Stimulated activated effector memory CD8-positive, alpha-beta T cell treated with anti-CD3 and anti-CD28 coated beads, Interleukin-12 subunit alpha, Interleukin-12 subunit beta, amount 100 ng/mL, for 72 hours (primary cell): Measurements from ENCODE around the gene CACNA2D3.

Experiments
- ATAC-seq: fragments of 150-1000 bp; cut with Tn5 transposase; 2 replicates; pipeline ENCODE4 v1.10.0; 2021
- DNase-seq, 2 donors: peaks; one replicate each; pipeline ENCODE4 v3.0.0; 2021 to 2022; ENCODE audit warnings: low spot score in 2 of 2
- H3K27ac Mint-ChIP-seq: one replicate; pipeline ENCODE4 v1.8.0; 2022; ENCODE audit warnings: mild to moderate bottlenecking, mixed read lengths
- H3K36me3 Mint-ChIP-seq: one replicate; pipeline ENCODE4 v1.8.0; 2022; ENCODE audit warnings: mild to moderate bottlenecking, mixed read lengths
- H3K4me1 Mint-ChIP-seq: one replicate; pipeline ENCODE4 v1.8.0; 2022; ENCODE audit warnings: mixed read lengths
- H3K4me3 Mint-ChIP-seq: one replicate; pipeline ENCODE4 v1.8.0; 2022; ENCODE audit warnings: mild to moderate bottlenecking, mixed read lengths
- H3K9me3 Mint-ChIP-seq: one replicate; pipeline ENCODE4 v1.8.0; 2022; ENCODE audit warnings: mixed read lengths

The CACNA2D3 gene

DNA sequence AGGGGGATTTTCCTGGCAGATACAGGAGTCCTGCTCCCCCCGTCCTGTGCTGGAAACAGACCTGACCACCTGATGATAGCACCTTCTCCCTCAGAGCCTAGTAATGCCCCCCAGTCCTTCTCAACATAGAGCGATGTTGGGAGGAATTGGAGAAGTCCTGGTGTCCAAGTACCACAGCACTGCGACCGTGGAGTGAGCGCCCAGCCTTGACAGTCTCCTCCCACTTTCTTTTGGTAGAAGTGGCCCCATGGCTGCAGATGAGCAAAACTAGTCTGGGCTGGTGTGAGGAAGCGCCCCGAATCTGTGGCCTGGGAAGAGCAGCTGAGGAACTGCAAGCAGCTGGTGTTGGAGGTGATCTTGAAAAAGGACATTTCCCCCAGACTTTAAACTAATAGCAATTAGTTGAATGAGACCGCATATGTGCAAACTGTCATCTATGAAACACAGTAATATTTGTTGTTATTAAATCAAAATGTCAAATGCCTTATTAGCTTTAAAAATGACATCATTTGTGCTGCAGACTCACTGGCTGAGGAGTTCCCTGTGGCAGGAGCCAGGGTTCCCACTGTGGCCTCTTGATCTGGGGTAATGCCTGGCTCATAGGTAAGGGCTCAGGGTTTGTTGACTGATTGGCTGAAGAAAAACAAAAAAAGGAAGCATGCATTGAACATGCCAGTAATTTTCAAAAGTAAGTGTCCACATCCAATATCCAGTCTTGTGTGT lies 121.8 kb downstream of the CACNA2D3 start:
- no peak overlapping the region for H3K4me3 Mint-ChIP-seq
- no peak for ATAC-seq
- no peaks in the 10 kb centered on the region for H3K36me3 Mint-ChIP-seq
- H3K9me3 Mint-ChIP-seq = peaks cover 2% of the 10 kb centered on the region
- no peak for DNase-seq
- no peak overlapping the region for H3K27ac Mint-ChIP-seq
- no peaks in the 10 kb centered on the region for H3K4me1 Mint-ChIP-seq

DNA sequence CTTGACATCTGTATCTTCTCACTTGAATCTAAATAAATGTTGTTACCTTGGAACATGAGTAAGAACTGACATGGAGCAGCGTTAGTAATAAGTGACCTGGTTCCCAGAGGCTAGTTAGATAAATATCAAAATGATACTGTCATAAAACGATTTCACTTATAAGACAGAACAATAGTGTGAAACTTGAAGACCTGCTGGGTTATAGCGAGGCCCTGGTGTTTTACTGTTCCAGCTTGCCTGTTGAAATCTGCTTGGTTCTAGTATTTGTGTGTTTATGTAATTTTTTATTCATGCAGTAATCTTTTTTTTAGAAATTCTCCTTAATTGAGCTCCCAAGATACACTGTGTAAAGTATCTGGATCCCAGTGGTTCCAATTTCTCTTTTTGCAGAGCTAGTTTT lies 129.4 kb downstream of the CACNA2D3 start:
- no peak overlapping the region for H3K27ac Mint-ChIP-seq
- H3K4me3 Mint-ChIP-seq = no peak overlapping the region
- no peaks in the 10 kb centered on the region for H3K36me3 Mint-ChIP-seq
- no peak for DNase-seq
- no peak for ATAC-seq
- H3K4me1 Mint-ChIP-seq = no peaks in the 10 kb centered on the region
- peaks cover 2% of the 10 kb centered on the region for H3K9me3 Mint-ChIP-seq

DNA sequence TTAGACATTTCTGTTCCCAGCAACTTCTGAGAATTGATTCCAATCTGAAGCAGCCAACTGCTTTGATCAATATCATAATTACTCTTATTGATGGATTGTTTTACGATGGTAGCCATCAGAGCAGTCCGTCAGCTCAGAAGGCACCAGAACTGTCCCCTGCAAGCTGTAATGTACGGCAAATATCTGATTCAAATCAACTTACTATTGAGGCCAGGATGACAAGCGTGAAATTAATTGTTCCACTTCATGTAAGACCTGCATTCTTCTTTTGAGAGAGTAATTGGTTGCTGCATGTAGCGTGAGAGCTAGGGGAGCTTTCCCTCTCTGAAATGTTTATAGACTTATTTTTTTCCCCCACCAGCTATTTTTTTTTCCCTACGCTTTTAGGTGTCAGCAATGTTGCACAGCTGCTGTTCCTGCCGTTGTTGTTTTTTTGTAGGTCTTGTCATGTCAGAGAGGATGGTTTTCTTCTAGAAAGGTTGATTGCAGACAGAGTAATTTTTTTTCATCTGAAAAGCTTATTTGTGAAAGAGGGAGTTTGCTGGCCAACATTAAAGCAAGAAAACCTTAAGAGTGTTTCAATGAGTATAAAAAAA lies 134.9 kb downstream of the CACNA2D3 start:
- ATAC-seq = no peak
- no peak for DNase-seq
- no peak overlapping the region for H3K27ac Mint-ChIP-seq
- peaks cover 3% of the 10 kb centered on the region for H3K9me3 Mint-ChIP-seq
- no peak overlapping the region for H3K4me3 Mint-ChIP-seq
- H3K36me3 Mint-ChIP-seq = no peaks in the 10 kb centered on the region
- H3K4me1 Mint-ChIP-seq = no peaks in the 10 kb centered on the region

DNA sequence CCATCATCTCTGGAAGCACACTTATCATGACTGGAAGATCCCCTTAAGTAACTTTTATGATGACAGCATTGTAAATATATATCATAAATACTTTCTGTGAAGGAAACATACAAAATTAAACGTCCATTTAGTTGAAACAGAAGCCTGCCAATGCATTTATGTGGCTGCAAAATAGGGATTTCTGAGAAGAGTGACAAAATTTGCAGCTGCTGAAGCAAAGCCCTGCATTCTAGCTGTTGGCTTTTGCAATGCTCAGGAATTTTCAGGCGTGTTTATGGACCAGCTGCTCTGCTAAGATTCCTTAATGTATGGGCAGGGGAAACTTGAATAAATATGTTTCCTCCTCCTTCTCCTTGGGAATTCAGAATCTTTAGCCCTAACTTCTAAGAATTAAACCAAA lies 137.3 kb downstream of the CACNA2D3 start:
- Mint-ChIP-seq H3K4me1 (no peaks in the 10 kb centered on the region), H3K27ac (no peak overlapping the region), H3K9me3 (peaks cover 3% of the 10 kb centered on the region), H3K36me3 (no peaks in the 10 kb centered on the region), H3K4me3 (no peak overlapping the region)
- ATAC-seq = no peak
- no peak for DNase-seq

DNA sequence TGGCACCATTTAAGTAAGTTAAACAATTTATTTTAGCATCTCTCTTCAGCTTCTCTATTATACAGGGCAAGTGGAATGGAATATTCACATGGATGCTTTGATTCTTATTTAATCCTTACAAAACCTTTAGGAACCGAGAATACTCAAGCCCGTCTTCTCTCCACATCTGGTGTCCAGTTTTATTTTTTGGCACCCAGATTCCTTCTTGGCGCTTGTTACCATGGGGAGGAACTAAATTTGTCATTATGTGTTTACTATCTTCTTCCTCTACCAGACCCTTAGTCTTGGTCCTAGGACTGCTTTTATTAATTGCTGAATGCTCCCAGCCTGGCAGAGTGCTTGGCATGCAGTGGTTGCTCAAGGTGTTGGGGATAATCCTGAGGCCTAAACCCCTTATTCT lies 138.8 kb downstream of the CACNA2D3 start:
- Mint-ChIP-seq H3K9me3 (peaks cover 3% of the 10 kb centered on the region), H3K27ac (no peak overlapping the region), H3K36me3 (no peaks in the 10 kb centered on the region), H3K4me1 (no peaks in the 10 kb centered on the region), H3K4me3 (no peak overlapping the region)
- ATAC-seq (no peak), DNase-seq (no peak)

DNA sequence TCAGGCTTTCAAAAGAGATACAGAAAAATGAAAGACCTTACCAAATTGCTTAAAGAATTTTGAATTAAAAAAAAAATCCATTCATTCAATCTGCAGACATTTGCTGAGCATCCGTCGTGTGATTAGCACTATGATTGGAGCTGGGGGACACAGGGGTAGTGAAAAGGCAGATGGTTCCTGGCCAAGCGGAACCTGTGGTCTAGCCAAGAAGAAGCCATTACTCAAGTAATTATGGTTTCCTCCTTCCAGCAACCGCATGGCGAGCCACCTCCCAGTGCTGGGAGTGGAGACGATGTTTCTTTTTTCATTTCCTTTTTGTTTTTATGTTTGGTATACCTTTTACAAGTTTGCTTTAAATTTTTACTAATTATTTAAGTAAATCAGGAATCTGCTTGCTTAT lies 140.2 kb downstream of the CACNA2D3 start:
- DNase-seq (no peak), ATAC-seq (no peak)
- Mint-ChIP-seq H3K4me3 (no peak overlapping the region), H3K4me1 (no peaks in the 10 kb centered on the region), H3K9me3 (peaks cover 3% of the 10 kb centered on the region), H3K36me3 (no peaks in the 10 kb centered on the region), H3K27ac (no peak overlapping the region)

DNA sequence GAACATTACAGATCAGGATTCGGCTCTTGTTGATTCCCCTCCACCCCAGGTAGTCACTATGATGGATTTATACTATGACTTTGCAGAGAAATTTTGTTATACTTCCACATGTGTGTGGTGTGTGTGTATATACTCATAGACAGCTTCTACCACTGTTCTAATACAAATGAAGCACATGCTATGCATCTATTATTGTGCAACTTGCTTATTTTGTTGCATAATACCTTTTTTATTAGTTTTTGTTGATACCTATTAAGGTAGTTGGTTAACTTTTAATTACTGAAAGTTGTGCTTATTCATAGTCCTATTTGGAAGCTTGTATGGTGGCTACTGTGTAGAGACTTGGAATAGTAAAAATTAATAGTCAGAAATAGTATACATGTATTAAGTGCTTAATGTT lies 140.6 kb downstream of the CACNA2D3 start:
- no peak for DNase-seq
- Mint-ChIP-seq H3K27ac (no peak overlapping the region), H3K4me3 (no peak overlapping the region), H3K9me3 (peaks cover 3% of the 10 kb centered on the region), H3K36me3 (no peaks in the 10 kb centered on the region), H3K4me1 (no peaks in the 10 kb centered on the region)
- ATAC-seq = no peak

DNA sequence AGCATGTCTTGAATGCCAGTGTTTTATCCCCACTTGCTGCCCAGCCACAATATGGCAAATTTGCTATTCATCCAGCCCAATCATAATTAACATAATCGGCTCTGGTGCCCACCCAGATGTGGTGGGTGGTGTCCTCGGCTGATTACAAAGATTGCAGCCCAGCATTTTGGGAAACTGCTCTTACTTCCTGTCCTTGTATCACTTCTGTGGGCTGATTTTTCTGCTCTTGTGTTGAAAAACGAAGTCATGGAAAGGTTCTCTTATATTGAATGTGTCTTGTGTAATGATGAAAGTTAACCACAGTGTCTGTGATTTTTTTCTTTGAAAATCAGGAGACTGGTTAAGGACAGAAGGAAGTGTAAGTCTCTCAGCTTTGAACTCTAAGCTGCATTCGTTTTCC lies 141.7 kb downstream of the CACNA2D3 start:
- peaks cover 3% of the 10 kb centered on the region for H3K9me3 Mint-ChIP-seq
- no peaks in the 10 kb centered on the region for H3K4me1 Mint-ChIP-seq
- no peak overlapping the region for H3K27ac Mint-ChIP-seq
- no peak overlapping the region for H3K4me3 Mint-ChIP-seq
- ATAC-seq (no peak), DNase-seq (no peak)
- no peaks in the 10 kb centered on the region for H3K36me3 Mint-ChIP-seq

DNA sequence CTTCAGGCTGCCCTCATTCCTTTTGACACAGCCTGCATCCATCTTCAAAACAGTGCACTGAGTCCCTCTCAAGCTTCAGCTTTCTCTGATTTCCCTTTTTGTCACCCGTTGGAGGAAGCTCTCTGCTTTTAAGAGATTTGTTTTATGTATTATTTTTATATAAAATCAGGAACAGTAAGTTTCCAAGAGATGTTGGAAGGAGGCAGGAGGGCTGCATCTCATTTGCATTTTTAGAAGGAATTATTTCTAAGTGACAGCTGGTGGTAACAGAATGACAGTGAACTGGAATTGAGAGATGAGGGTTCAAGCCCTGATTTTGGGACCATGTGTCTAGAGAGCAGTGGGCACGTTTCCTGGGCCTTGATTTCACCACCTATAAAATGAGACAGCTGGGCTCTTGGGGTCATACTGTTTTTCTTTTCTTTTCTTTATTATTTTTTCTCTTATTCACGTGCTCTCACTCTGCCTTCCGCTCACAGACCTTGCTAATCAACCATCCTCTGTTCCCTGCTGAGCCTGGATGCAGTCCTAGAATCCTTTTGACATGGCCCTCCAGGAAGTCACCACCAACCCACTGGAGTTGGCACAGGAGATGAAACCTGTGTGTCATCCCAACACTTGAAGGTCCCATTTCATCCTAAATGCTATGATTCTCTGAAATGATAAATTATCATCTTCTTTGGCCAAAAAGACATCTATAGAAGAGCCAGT lies 148.6 kb downstream of the CACNA2D3 start:
- H3K4me3 Mint-ChIP-seq = no peak overlapping the region
- H3K27ac Mint-ChIP-seq = no peak overlapping the region
- DNase-seq (no peak), ATAC-seq (no peak)
- no peaks in the 10 kb centered on the region for H3K36me3 Mint-ChIP-seq
- H3K9me3 Mint-ChIP-seq = no peaks in the 10 kb centered on the region
- no peaks in the 10 kb centered on the region for H3K4me1 Mint-ChIP-seq

DNA sequence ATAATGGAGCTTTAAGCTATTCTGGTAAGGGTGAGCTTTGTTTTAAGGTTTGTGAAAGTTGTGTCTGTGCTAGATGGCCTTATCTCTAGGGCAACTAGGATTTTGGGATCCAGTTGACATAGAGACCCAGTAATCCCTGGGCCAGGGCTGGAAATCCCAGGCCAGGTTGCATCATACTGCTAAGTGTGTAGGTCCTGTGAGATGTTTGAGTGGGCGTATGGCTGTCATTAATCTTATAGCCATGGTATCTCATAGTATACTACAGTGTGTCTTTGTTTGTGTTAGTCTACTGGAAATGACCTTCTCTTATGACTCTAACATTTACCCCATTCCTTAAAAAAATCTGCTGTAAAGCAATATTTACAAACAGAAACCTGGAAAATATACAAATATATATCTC lies 151.4 kb downstream of the CACNA2D3 start:
- DNase-seq = no peak
- Mint-ChIP-seq H3K4me1 (no peaks in the 10 kb centered on the region), H3K27ac (no peak overlapping the region), H3K4me3 (no peak overlapping the region), H3K36me3 (no peaks in the 10 kb centered on the region), H3K9me3 (no peaks in the 10 kb centered on the region)
- ATAC-seq = no peak

DNA sequence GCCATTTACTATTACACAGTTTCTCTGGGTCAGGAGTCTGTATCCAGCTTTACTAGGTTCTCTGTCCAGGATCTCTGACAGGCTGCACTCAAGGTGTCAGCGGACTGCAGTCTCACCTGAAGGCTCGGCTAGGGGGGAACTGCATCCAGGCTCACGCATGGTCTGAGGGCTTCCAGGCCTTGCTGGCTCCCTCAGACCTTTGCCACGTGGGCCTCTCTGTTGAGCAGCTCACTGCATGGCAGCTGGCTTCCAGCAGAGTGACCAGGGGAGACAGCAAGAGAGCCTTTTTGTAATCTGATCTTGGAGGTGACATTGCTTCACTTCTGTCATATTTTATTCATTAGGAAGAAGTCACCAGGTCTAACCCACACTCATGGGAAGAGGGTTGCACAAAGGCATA lies 152.3 kb downstream of the CACNA2D3 start:
- no peaks in the 10 kb centered on the region for H3K36me3 Mint-ChIP-seq
- DNase-seq (no peak), ATAC-seq (no peak)
- no peaks in the 10 kb centered on the region for H3K9me3 Mint-ChIP-seq
- H3K27ac Mint-ChIP-seq = no peak overlapping the region
- no peaks in the 10 kb centered on the region for H3K4me1 Mint-ChIP-seq
- H3K4me3 Mint-ChIP-seq = no peak overlapping the region

DNA sequence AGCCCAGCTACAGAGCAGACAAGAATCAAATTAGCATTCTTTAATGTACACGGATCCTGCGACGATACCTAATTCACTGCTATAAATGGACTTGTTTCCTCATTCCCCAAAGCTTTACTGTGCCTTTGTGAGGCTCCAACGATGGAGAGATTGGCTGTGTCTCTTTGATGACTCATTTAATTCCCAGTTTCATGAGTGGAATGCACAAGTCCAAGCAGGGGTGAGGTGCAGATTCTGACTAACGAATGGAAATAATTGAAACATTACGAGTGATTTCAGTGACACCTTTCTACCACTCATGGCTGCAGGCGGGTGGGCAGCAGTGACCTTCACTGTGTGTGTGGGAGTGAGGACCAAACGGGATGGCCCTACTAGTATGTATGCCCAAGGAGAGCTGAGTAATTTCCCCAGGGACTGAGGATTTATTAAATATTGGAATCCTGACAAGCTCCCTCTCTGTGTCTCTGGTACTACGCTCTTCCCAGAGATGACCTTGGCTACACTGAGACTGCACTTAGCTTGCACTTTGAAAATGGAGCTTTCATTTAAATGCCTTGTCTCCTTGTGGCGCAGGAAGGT lies 156.7 kb downstream of the CACNA2D3 start:
- Mint-ChIP-seq H3K9me3 (peaks cover 3% of the 10 kb centered on the region), H3K4me3 (no peak overlapping the region), H3K4me1 (no peaks in the 10 kb centered on the region), H3K27ac (no peak overlapping the region), H3K36me3 (no peaks in the 10 kb centered on the region)
- DNase-seq = no peak
- no peak for ATAC-seq

DNA sequence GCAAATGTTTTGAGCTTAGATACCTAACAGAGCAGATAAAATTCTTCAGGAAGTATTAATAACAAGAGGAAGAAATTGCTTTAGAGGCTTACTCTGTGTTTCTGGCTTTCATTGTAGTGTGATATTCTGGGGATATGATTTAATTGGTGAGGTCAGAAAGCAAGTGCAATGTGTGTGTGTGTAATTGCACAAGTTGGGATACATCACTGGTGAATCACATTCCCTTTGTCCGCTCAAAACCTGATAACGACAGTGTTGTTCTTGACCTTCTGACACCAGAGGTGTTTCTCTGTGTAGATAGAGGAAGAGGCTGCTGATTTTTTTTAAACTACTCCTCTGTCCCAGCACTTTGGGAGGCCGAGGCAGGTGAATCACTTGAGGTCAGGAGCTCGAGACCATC lies 161.1 kb downstream of the CACNA2D3 start:
- Mint-ChIP-seq H3K27ac (no peak overlapping the region), H3K36me3 (no peaks in the 10 kb centered on the region), H3K9me3 (peaks cover 6% of the 10 kb centered on the region), H3K4me3 (no peak overlapping the region), H3K4me1 (no peaks in the 10 kb centered on the region)
- ATAC-seq (no peak), DNase-seq (no peak)

DNA sequence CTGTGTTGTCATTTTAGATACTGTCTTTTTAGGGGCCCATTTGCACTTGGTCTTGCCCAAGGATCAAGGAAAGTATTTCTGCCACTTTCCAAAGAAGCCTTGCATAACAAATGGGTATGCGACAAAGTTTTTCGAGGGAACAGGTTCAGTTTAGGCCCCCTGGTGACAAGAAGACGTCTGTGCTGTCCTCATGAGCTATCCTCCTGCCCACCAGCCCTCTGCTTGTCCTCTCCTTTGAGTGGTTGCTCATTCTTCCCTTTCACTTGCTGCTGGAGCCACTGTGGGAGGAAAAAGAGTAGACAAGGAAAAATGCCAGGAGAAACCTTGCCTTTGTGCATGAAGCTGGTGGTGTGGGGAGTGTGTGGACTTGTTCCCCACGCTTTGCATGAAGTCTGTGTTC lies 171.9 kb downstream of the CACNA2D3 start:
- DNase-seq = no peak
- Mint-ChIP-seq H3K27ac (no peak overlapping the region), H3K4me1 (no peaks in the 10 kb centered on the region), H3K36me3 (no peaks in the 10 kb centered on the region), H3K4me3 (no peak overlapping the region), H3K9me3 (no peaks in the 10 kb centered on the region)
- no peak for ATAC-seq

DNA sequence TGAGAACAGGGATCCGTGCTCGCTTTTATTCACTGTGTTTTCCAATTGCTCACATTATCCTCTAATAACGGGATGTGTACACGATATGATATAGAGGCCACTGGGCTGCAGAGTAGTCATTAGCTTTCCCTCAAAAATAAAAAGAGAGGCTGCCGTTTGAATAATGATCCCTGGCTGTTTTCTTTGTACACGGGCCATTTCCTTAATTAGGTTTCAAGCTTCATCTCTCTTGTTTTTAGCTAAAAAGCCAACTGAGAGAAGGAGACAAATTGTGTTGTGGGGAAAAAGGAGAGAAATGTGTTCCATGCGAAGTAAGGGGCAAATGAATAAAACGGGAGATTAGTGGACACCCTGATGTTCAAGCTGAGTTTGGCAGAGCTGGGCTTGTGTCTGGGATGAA lies 174.2 kb downstream of the CACNA2D3 start:
- Mint-ChIP-seq H3K9me3 (no peaks in the 10 kb centered on the region), H3K4me3 (no peak overlapping the region), H3K4me1 (no peaks in the 10 kb centered on the region), H3K27ac (no peak overlapping the region), H3K36me3 (no peaks in the 10 kb centered on the region)
- ATAC-seq = no peak
- no peak for DNase-seq
